Measurements from ENCODE around the gene HNRNPA3. TPM values are rescaled to one million over a fixed set of nuclear protein-coding genes. Genes with fewer than 3 reads are reported as not detected.

Gene HNRNPA3
- total and polyA plus RNA-seq, 2 of the 13 experiments (the other 11 are each of a cell fraction or from before 2014, with no cell fraction given): 73.3 to 97.7 TPM

DNA sequence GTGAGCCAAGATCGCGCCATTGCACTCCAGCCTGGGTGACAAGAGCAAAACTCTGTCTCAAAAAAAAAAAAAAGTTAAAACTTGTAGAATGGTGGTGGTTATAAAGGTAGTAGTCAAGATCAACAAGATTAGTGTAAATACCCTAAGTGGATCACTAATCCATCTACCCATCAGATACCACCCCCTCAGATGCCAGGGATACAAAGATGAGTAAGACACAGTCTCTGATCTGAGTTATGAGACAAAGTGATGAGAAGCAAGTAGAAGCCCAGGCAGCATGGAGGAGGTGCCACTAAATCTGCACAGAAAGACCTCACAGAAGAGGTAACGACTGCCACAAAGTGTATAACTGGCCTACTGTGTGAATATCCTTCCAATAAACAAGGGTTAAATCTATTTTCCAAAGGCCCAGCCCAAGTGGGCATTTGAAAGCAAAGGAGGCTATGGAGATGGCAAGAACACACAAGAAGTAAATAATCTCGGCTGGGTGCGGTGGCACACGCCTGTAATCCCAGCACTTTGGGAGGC is 31.7 kb downstream of the HNRNPA3 start:
- H3K4me2 ChIP-seq (ENCODE audit: low read depth, low read length): no peak overlapping the region
- WGBS (ENCODE audit: low lambda C conversion rate): 94% methylated on average over 6 of the region's 6 CpGs
- POLR2A ChIA-PET: interaction anchor here (0.9 to 1.5 kb wide), 5 partner anchors 8 to 59 kb away, joined by 3 to 7 read pairs (median 3); partner anchors contain the start of gene NFE2L2
- H3K36me3 ChIP-seq (replicated peaks in 1 of 2; ENCODE audit: control insufficient read depth in 1 of 2, insufficient read depth in 2 of 2, low read length in 2 of 2): peaks cover 13 to 37% of the 10 kb centered on the region in 2 experiments
- CTCF ChIA-PET (ENCODE audit: low intra/inter-chr PET ratio, low total read pairs): no interaction called here
- H3K79me2 ChIP-seq (ENCODE audit: insufficient read depth, low read length): peaks cover 98% of the 10 kb centered on the region
- peaks cover 97% of the 10 kb centered on the region for H3K4me1 ChIP-seq (ENCODE audit: insufficient read depth, low read length)
- no peak overlapping the region for H3K27ac ChIP-seq (ENCODE audit: extremely low read length, insufficient read depth, low read length)
- TF ChIP-seq, protein P1, sequence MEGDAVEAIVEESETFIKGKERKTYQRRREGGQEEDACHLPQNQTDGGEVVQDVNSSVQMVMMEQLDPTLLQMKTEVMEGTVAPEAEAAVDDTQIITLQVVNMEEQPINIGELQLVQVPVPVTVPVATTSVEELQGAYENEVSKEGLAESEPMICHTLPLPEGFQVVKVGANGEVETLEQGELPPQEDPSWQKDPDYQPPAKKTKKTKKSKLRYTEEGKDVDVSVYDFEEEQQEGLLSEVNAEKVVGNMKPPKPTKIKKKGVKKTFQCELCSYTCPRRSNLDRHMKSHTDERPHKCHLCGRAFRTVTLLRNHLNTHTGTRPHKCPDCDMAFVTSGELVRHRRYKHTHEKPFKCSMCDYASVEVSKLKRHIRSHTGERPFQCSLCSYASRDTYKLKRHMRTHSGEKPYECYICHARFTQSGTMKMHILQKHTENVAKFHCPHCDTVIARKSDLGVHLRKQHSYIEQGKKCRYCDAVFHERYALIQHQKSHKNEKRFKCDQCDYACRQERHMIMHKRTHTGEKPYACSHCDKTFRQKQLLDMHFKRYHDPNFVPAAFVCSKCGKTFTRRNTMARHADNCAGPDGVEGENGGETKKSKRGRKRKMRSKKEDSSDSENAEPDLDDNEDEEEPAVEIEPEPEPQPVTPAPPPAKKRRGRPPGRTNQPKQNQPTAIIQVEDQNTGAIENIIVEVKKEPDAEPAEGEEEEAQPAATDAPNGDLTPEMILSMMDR (CRISPR knock-in tag; IDR thresholded peaks at IDR 0.05): no peak
- no peak for TF ChIP-seq ZNF354B (CRISPR knock-in tag; IDR thresholded peaks at IDR 0.05)
- TF ChIP-seq, protein P2, sequence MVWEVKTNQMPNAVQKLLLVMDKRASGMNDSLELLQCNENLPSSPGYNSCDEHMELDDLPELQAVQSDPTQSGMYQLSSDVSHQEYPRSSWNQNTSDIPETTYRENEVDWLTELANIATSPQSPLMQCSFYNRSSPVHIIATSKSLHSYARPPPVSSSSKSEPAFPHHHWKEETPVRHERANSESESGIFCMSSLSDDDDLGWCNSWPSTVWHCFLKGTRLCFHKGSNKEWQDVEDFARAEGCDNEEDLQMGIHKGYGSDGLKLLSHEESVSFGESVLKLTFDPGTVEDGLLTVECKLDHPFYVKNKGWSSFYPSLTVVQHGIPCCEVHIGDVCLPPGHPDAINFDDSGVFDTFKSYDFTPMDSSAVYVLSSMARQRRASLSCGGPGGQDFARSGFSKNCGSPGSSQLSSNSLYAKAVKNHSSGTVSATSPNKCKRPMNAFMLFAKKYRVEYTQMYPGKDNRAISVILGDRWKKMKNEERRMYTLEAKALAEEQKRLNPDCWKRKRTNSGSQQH (CRISPR knock-in tag; IDR thresholded peaks at IDR 0.05; ENCODE audit: low read depth): no peak
- TF ChIP-seq, protein P3, sequence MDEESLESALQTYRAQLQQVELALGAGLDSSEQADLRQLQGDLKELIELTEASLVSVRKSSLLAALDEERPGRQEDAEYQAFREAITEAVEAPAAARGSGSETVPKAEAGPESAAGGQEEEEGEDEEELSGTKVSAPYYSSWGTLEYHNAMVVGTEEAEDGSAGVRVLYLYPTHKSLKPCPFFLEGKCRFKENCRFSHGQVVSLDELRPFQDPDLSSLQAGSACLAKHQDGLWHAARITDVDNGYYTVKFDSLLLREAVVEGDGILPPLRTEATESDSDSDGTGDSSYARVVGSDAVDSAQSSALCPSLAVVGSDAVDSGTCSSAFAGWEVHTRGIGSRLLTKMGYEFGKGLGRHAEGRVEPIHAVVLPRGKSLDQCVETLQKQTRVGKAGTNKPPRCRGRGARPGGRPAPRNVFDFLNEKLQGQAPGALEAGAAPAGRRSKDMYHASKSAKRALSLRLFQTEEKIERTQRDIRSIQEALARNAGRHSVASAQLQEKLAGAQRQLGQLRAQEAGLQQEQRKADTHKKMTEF (CRISPR knock-in tag; IDR thresholded peaks at IDR 0.05): peak; percentile 19; the same call in 1 of the 2 replicates
- no peak for TF ChIP-seq TBP (CRISPR knock-in tag; IDR thresholded peaks at IDR 0.05)
- 0 out of 4 replicates have a peak, but pooled peaks of 1 of the 2 experiments have one; percentile 32 for TF ChIP-seq POLR2A (IDR thresholded peaks at IDR 0.05; ENCODE audit: insufficient read depth in 1 of 2, low read depth in 2 of 2, low read length in 2 of 2)
- no peak for TF ChIP-seq CENPT (CRISPR knock-in tag; IDR thresholded peaks at IDR 0.05; ENCODE audit: low read depth)
- TF ChIP-seq SOX6 (IDR thresholded peaks at IDR 0.05): no peak
- TF ChIP-seq SOX6 (CRISPR knock-in tag; IDR thresholded peaks at IDR 0.05): no peak
- no peak for TF ChIP-seq RCOR2 (CRISPR knock-in tag; IDR thresholded peaks at IDR 0.05)
- TF ChIP-seq NFKBIZ (CRISPR knock-in tag; IDR thresholded peaks at IDR 0.05): no peak
- peak; percentile 83 for TF ChIP-seq RBM22 (optimal IDR thresholded peaks at IDR 0.05; ENCODE audit: low read length)
- no peak for TF ChIP-seq ZNF496 (CRISPR knock-in tag; IDR thresholded peaks at IDR 0.05; ENCODE audit: insufficient replicate concordance)
- no peak for TF ChIP-seq SPEN (CRISPR knock-in tag; IDR thresholded peaks at IDR 0.05; ENCODE audit: low read depth)
- TF ChIP-seq ZSCAN12 (CRISPR knock-in tag; IDR thresholded peaks at IDR 0.05): no peak
- TF ChIP-seq, protein P4, sequence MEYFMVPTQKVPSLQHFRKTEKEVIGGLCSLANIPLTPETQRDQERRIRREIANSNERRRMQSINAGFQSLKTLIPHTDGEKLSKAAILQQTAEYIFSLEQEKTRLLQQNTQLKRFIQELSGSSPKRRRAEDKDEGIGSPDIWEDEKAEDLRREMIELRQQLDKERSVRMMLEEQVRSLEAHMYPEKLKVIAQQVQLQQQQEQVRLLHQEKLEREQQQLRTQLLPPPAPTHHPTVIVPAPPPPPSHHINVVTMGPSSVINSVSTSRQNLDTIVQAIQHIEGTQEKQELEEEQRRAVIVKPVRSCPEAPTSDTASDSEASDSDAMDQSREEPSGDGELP (IDR thresholded peaks at IDR 0.05; ENCODE audit: borderline replicate concordance, low read depth): no peak
- no TSS peak for BruUV-seq (replicated peaks)
- no peak for ATAC-seq
- no peak for DNase-seq (ENCODE audit: low spot score)
- H2AFZ ChIP-seq (ENCODE audit: low read length): no peak overlapping the region
- H3K27me3 ChIP-seq (ENCODE audit: control insufficient read depth in 1 of 2, insufficient read depth in 2 of 2, low read length in 2 of 2): no peaks in the 10 kb centered on the region
- no peak overlapping the region for H3K4me3 ChIP-seq (replicated peaks in 1 of 3; ENCODE audit: insufficient read depth in 1 of 3, low read depth in 2 of 3, low read length in 3 of 3)
- no peak overlapping the region for H3K9ac ChIP-seq (ENCODE audit: insufficient read depth, low read depth, low read length)
- FAIRE-seq: no peak
- no peaks in the 10 kb centered on the region for H3K9me3 ChIP-seq (ENCODE audit: low read length)
- intact Hi-C loops (cut with micrococcal nuclease; ENCODE audit: unreplicated experiment): no loop called here
- in situ Hi-C loops (cut with HindIII; ENCODE audit: extremely low pct_ligation_motif_present, low pct_unique_long_range_greater_than_20kb): no loop called here
- H4K20me1 ChIP-seq (ENCODE audit: insufficient read depth, low read length): peaks cover 98% of the 10 kb centered on the region

Data from HepG2 (cell line).